GM12878 (cell line): ENCODE results near the gene TMBIM6. TPM values are rescaled to one million over a fixed set of nuclear protein-coding genes. Genes with fewer than 3 reads are reported as not detected.

Source experiments
- ATF3 ChIP-seq: IDR thresholded peaks from 2 replicates; pipeline ENCODE4 v1.6.1; 2011; ENCODE audit warnings: low read depth, mild to moderate bottlenecking, low read length, moderate library complexity, borderline replicate concordance; ENCODE audit errors: extremely low read depth
- BMI1 ChIP-seq: fragments of 450-650 bp; IDR thresholded peaks from 2 replicates; pipeline ENCODE4 v1.6.1; 2016; ENCODE audit warnings: mild to moderate bottlenecking, moderate library complexity, borderline replicate concordance
- CBFB ChIP-seq: IDR thresholded peaks from 2 replicates; pipeline ENCODE4 v1.6.1; 2016; ENCODE audit warnings: antibody characterized with exemption, low read depth
- CBX3 ChIP-seq: fragments of 200-600 bp; sonication (generic); IDR thresholded peaks from 2 replicates; pipeline ENCODE4 v1.6.1; 2016; ENCODE audit warnings: low read depth, borderline replicate concordance
- CREB1 ChIP-seq: IDR thresholded peaks from 2 replicates; pipeline ENCODE4 v1.6.1; 2012; ENCODE audit warnings: low read depth, mild to moderate bottlenecking, inconsistent platforms
- IKZF1 ChIP-seq: fragments of 450-650 bp; conservative IDR thresholded peaks from 2 replicates; pipeline ENCODE4 v1.6.1; 2017; ENCODE audit warnings: antibody characterized with exemption, mild to moderate bottlenecking
- NR2C2 ChIP-seq: IDR thresholded peaks from 2 replicates; pipeline ENCODE4 v1.6.1; 2011; ENCODE audit warnings: borderline replicate concordance, low read depth; ENCODE audit not compliant: control insufficient read depth, insufficient read length
- RAD21 ChIP-seq: IDR thresholded peaks from 2 replicates; pipeline ENCODE4 v1.6.1; 2011; ENCODE audit warnings: mild to moderate bottlenecking, low read depth, low read length, moderate library complexity; ENCODE audit not compliant: insufficient read depth
- RCOR1 ChIP-seq: conservative IDR thresholded peaks from 2 replicates; pipeline ENCODE4 v1.6.1; 2012; ENCODE audit warnings: low read depth, low read length, improper control_type of control experiment
- REST ChIP-seq: IDR thresholded peaks from 2 replicates; pipeline ENCODE4 v1.6.1; 2012; ENCODE audit warnings: mild to moderate bottlenecking, low read depth, low read length
- ZZZ3 ChIP-seq: IDR thresholded peaks from 2 replicates; pipeline ENCODE4 v1.6.1; 2011; ENCODE audit warnings: low read depth; ENCODE audit not compliant: control insufficient read depth, insufficient read length
- polyA plus RNA-seq, 11 experiments: library from polyadenylated mRNA; depleted of rRNA in 4 of 11; unstranded in 6 of 11; stranded (reverse) in 5 of 11; fragments of >200 nt; fragmentation: Nextera tagmentation in 4 of 11; fragmentation: Illumina TruSeq in 1 of 11; extraction: Ambion mirVana in 4 of 11; extraction: Trizol in 1 of 11; gene quantifications; 1 replicate in 1 of 11; 2 replicates in 10 of 11; pipeline versions ENCODE4 v1.2.1 to v1.2.3, GENCODE V29; 2011 to 2016; ENCODE audit warnings: inconsistent platforms in 2 of 11, missing spikeins in 2 of 11, low read depth in 1 of 11
- total RNA-seq, 4 experiments: library from RNA; depleted of rRNA in 3 of 4; stranded (reverse); fragments of >200 nt in 3 of 4; fragmentation: Illumina TruSeq in 1 of 4; extraction: Trizol in 1 of 4; gene quantifications; 2 replicates each; pipeline versions ENCODE4 v1.2.1 to v1.2.3, GENCODE V29; 2013 to 2021
- TF ChIP-seq, protein P1 (sequence below): fragments of 450-650 bp; IDR thresholded peaks from 2 replicates; pipeline ENCODE4 v1.6.1; 2016; ENCODE audit warnings: mild to moderate bottlenecking, moderate library complexity, borderline replicate concordance
- TF ChIP-seq, protein P2 (sequence below): fragments of 450-650 bp; IDR thresholded peaks from 2 replicates; pipeline ENCODE4 v1.6.1; 2017; ENCODE audit warnings: low read depth, mild to moderate bottlenecking, moderate library complexity
- TF ChIP-seq, protein P3 (sequence below): IDR thresholded peaks from 2 replicates; pipeline ENCODE4 v1.6.1; 2012; ENCODE audit warnings: low read depth, low read length, improper control_type of control experiment
- TF ChIP-seq, protein P4 (sequence below): fragments of 450-650 bp; formaldehyde crosslinking; IDR thresholded peaks from 2 replicates; pipeline ENCODE4 v1.4.0; 2020; ENCODE audit warnings: mild to moderate bottlenecking, moderate library complexity

Gene TMBIM6
- total and polyA plus RNA-seq, 10 of the 15 experiments (the other 5 are each of a cell fraction or from before 2014, with no cell fraction given), result 224 to 1,192 (median 379) TPM

- TF ChIP-seq ATF3, result no peak
- TF ChIP-seq RAD21, result no peak
- TF ChIP-seq CREB1, result no peak
- TF ChIP-seq, protein P1, sequence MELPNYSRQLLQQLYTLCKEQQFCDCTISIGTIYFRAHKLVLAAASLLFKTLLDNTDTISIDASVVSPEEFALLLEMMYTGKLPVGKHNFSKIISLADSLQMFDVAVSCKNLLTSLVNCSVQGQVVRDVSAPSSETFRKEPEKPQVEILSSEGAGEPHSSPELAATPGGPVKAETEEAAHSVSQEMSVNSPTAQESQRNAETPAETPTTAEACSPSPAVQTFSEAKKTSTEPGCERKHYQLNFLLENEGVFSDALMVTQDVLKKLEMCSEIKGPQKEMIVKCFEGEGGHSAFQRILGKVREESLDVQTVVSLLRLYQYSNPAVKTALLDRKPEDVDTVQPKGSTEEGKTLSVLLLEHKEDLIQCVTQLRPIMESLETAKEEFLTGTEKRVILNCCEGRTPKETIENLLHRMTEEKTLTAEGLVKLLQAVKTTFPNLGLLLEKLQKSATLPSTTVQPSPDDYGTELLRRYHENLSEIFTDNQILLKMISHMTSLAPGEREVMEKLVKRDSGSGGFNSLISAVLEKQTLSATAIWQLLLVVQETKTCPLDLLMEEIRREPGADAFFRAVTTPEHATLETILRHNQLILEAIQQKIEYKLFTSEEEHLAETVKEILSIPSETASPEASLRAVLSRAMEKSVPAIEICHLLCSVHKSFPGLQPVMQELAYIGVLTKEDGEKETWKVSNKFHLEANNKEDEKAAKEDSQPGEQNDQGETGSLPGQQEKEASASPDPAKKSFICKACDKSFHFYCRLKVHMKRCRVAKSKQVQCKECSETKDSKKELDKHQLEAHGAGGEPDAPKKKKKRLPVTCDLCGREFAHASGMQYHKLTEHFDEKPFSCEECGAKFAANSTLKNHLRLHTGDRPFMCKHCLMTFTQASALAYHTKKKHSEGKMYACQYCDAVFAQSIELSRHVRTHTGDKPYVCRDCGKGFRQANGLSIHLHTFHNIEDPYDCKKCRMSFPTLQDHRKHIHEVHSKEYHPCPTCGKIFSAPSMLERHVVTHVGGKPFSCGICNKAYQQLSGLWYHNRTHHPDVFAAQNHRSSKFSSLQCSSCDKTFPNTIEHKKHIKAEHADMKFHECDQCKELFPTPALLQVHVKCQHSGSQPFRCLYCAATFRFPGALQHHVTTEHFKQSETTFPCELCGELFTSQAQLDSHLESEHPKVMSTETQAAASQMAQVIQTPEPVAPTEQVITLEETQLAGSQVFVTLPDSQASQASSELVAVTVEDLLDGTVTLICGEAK, result no peak
- no peak for TF ChIP-seq REST
- no peak for TF ChIP-seq CBFB
- TF ChIP-seq RCOR1, result no peak
- peak; percentile 24 for TF ChIP-seq IKZF1
- TF ChIP-seq, protein P2, sequence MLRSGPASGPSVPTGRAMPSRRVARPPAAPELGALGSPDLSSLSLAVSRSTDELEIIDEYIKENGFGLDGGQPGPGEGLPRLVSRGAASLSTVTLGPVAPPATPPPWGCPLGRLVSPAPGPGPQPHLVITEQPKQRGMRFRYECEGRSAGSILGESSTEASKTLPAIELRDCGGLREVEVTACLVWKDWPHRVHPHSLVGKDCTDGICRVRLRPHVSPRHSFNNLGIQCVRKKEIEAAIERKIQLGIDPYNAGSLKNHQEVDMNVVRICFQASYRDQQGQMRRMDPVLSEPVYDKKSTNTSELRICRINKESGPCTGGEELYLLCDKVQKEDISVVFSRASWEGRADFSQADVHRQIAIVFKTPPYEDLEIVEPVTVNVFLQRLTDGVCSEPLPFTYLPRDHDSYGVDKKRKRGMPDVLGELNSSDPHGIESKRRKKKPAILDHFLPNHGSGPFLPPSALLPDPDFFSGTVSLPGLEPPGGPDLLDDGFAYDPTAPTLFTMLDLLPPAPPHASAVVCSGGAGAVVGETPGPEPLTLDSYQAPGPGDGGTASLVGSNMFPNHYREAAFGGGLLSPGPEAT, result peak; percentile 24; the same call in 1 of the 2 replicates
- no peak for TF ChIP-seq CBX3
- TF ChIP-seq, protein P3, sequence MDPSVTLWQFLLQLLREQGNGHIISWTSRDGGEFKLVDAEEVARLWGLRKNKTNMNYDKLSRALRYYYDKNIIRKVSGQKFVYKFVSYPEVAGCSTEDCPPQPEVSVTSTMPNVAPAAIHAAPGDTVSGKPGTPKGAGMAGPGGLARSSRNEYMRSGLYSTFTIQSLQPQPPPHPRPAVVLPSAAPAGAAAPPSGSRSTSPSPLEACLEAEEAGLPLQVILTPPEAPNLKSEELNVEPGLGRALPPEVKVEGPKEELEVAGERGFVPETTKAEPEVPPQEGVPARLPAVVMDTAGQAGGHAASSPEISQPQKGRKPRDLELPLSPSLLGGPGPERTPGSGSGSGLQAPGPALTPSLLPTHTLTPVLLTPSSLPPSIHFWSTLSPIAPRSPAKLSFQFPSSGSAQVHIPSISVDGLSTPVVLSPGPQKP, result no peak
- no peak for TF ChIP-seq ZZZ3
- TF ChIP-seq, protein P4, sequence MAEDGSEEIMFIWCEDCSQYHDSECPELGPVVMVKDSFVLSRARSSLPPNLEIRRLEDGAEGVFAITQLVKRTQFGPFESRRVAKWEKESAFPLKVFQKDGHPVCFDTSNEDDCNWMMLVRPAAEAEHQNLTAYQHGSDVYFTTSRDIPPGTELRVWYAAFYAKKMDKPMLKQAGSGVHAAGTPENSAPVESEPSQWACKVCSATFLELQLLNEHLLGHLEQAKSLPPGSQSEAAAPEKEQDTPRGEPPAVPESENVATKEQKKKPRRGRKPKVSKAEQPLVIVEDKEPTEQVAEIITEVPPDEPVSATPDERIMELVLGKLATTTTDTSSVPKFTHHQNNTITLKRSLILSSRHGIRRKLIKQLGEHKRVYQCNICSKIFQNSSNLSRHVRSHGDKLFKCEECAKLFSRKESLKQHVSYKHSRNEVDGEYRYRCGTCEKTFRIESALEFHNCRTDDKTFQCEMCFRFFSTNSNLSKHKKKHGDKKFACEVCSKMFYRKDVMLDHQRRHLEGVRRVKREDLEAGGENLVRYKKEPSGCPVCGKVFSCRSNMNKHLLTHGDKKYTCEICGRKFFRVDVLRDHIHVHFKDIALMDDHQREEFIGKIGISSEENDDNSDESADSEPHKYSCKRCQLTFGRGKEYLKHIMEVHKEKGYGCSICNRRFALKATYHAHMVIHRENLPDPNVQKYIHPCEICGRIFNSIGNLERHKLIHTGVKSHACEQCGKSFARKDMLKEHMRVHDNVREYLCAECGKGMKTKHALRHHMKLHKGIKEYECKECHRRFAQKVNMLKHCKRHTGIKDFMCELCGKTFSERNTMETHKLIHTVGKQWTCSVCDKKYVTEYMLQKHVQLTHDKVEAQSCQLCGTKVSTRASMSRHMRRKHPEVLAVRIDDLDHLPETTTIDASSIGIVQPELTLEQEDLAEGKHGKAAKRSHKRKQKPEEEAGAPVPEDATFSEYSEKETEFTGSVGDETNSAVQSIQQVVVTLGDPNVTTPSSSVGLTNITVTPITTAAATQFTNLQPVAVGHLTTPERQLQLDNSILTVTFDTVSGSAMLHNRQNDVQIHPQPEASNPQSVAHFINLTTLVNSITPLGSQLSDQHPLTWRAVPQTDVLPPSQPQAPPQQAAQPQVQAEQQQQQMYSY (CRISPR knock-in tag), result no peak
- TF ChIP-seq NR2C2, result no peak
- TF ChIP-seq BMI1, result no peak
Observed at GRCh38 chr12:49697808-49698207, 43.5 kb upstream of the TMBIM6 start (continued).
